ENCODE measurements around the gene HES3.

Gene HES3

GRCh38 chr1:6220236-6220635, 23.7 kb upstream of the HES3 start:
- no peak for DNase-seq

GRCh38 chr1:6221210-6221784, 22.7 kb upstream of the HES3 start:
- no peak for DNase-seq

- DNase-seq = peak; percentile 87
Observed at GRCh38 chr1:6222636-6223035, 21.3 kb upstream of the HES3 start.

- DNase-seq = no peak
Observed at GRCh38 chr1:6223617-6224016, 20.4 kb upstream of the HES3 start.

- no peak for DNase-seq
Observed at GRCh38 chr1:6224718-6225117, 19.3 kb upstream of the HES3 start.

GRCh38 chr1:6225651-6226050, 18.3 kb upstream of the HES3 start:
- no peak for DNase-seq

GRCh38 chr1:6233376-6233775, 10.6 kb upstream of the HES3 start:
- no peak for DNase-seq

- no peak for DNase-seq
Observed at GRCh38 chr1:6234502-6235295, 9.3 kb upstream of the HES3 start.

GRCh38 chr1:6235296-6235677, 8.7 kb upstream of the HES3 start:
- no peak for DNase-seq

- no peak for DNase-seq
Observed at GRCh38 chr1:6237093-6237492, 6.9 kb upstream of the HES3 start.

- DNase-seq = no peak
Observed at GRCh38 chr1:6239213-6239752, 4.7 kb upstream of the HES3 start.

- no peak for DNase-seq
Observed at GRCh38 chr1:6239950-6240768, 3.8 kb upstream of the HES3 start.

- DNase-seq = no peak
Observed at GRCh38 chr1:6241107-6241886, 2.7 kb upstream of the HES3 start.

GRCh38 chr1:6241887-6242740, 1.9 kb upstream of the HES3 start:
- peak; percentile 57 for DNase-seq

- DNase-seq = no peak
Observed at GRCh38 chr1:6243053-6243834, 735 bp upstream of the HES3 start.

- no peak for DNase-seq
Observed at GRCh38 chr1:6244401-6245049, 546 bp downstream of the HES3 start.

GRCh38 chr1:6245086-6245868, 1.3 kb downstream of the HES3 start:
- DNase-seq = peak; percentile 87

GRCh38 chr1:6245869-6246496, 2.0 kb downstream of the HES3 start:
- peak; percentile 52 for DNase-seq

Data from right hindlimb (tissue), 1 donor.